ENCODE results near the gene LYG1. TPM values are rescaled to one million over a fixed set of nuclear protein-coding genes. Genes with fewer than 3 reads are reported as not detected.
A peak's percentile ranks its signal among the peaks of the same experiment; 100 is the strongest.

LYG1 gene
- total RNA-seq, 1 donor from 2014 or later: 1.4 TPM

- peak within 1 kb of the TSS; percentile 27 for H3K27ac Mint-ChIP-seq (ENCODE audit: unreplicated experiment)
- no peak for TF ChIP-seq CTCF (IDR thresholded peaks at IDR 0.05; ENCODE audit: unreplicated experiment)
- no peak within 1 kb of the TSS for H3K4me3 Mint-ChIP-seq (ENCODE audit: unreplicated experiment)
- peak; percentile 16 for DNase-seq (ENCODE audit: low spot score)
- H3K9me3 Mint-ChIP-seq (ENCODE audit: unreplicated experiment): peaks cover 5% of the 10 kb centered on the region
- no peaks in the 10 kb centered on the region for H3K27me3 Mint-ChIP-seq (ENCODE audit: unreplicated experiment)
- H3K36me3 Mint-ChIP-seq (ENCODE audit: low read depth, unreplicated experiment): peaks cover 4% of the 10 kb centered on the region
- H3K4me1 Mint-ChIP-seq (ENCODE audit: unreplicated experiment): peaks cover 10% of the 10 kb centered on the region
These were observed 45.3 kb downstream of the LYG1 start, which contains the start of gene LYG2 for GRCh38 chr2:99255491-99256318. TSS of gene LYG2 (minus strand) at chr2:99255666. CDS start at chr2:99254260, 1,406 bp downstream.

- H3K27me3 Mint-ChIP-seq (ENCODE audit: unreplicated experiment): no peaks in the 10 kb centered on the region
- H3K4me1 Mint-ChIP-seq (ENCODE audit: unreplicated experiment): no peaks in the 10 kb centered on the region
- peaks cover 4% of the 10 kb centered on the region for H3K36me3 Mint-ChIP-seq (ENCODE audit: low read depth, unreplicated experiment)
- peaks cover 5% of the 10 kb centered on the region for H3K9me3 Mint-ChIP-seq (ENCODE audit: unreplicated experiment)
- DNase-seq (ENCODE audit: low spot score): no peak
- no peak overlapping the region for H3K4me3 Mint-ChIP-seq (ENCODE audit: unreplicated experiment)
- peak overlapping the region; percentile 36 for H3K27ac Mint-ChIP-seq (ENCODE audit: unreplicated experiment)
- no peak for TF ChIP-seq CTCF (IDR thresholded peaks at IDR 0.05; ENCODE audit: unreplicated experiment)
These were observed 51.0 kb downstream of the LYG1 start for GRCh38 chr2:99249951-99250350.

GRCh38 chr2:99242151-99242550 lies 58.8 kb downstream of the LYG1 start:
- Mint-ChIP-seq H3K4me1 (ENCODE audit: unreplicated experiment) (no peaks in the 10 kb centered on the region), H3K27me3 (ENCODE audit: unreplicated experiment) (peaks cover 5% of the 10 kb centered on the region), H3K27ac (ENCODE audit: unreplicated experiment) (no peak overlapping the region)

GRCh38 chr2:99240431-99240830 lies 60.6 kb downstream of the LYG1 start:
- Mint-ChIP-seq H3K27me3 (ENCODE audit: unreplicated experiment) (peaks cover 6% of the 10 kb centered on the region), H3K4me1 (ENCODE audit: unreplicated experiment) (no peaks in the 10 kb centered on the region), H3K9me3 (ENCODE audit: unreplicated experiment) (no peaks in the 10 kb centered on the region), H3K4me3 (ENCODE audit: unreplicated experiment) (no peak overlapping the region), H3K36me3 (ENCODE audit: low read depth, unreplicated experiment) (no peaks in the 10 kb centered on the region), H3K27ac (ENCODE audit: unreplicated experiment) (no peak overlapping the region)
- no peak for TF ChIP-seq CTCF (IDR thresholded peaks at IDR 0.05; ENCODE audit: unreplicated experiment)
- DNase-seq (ENCODE audit: low spot score): no peak

More at GRCh38 chr2:99242151-99242550, 58.8 kb downstream of the LYG1 start:
- no peak for TF ChIP-seq CTCF (IDR thresholded peaks at IDR 0.05; ENCODE audit: unreplicated experiment)
- DNase-seq (ENCODE audit: low spot score): no peak
- H3K36me3 Mint-ChIP-seq (ENCODE audit: low read depth, unreplicated experiment): no peaks in the 10 kb centered on the region
- H3K4me3 Mint-ChIP-seq (ENCODE audit: unreplicated experiment): no peak overlapping the region
- H3K9me3 Mint-ChIP-seq (ENCODE audit: unreplicated experiment): no peaks in the 10 kb centered on the region

GRCh38 chr2:99238599-99238998 lies 62.4 kb downstream of the LYG1 start:
- no peaks in the 10 kb centered on the region for H3K36me3 Mint-ChIP-seq (ENCODE audit: low read depth, unreplicated experiment)
- H3K4me1 Mint-ChIP-seq (ENCODE audit: unreplicated experiment): no peaks in the 10 kb centered on the region
- no peak overlapping the region for H3K27ac Mint-ChIP-seq (ENCODE audit: unreplicated experiment)
- DNase-seq (ENCODE audit: low spot score): no peak
- H3K4me3 Mint-ChIP-seq (ENCODE audit: unreplicated experiment): no peak overlapping the region
- H3K9me3 Mint-ChIP-seq (ENCODE audit: unreplicated experiment): no peaks in the 10 kb centered on the region
- TF ChIP-seq CTCF (IDR thresholded peaks at IDR 0.05; ENCODE audit: unreplicated experiment): no peak
- H3K27me3 Mint-ChIP-seq (ENCODE audit: unreplicated experiment): peaks cover 6% of the 10 kb centered on the region
